Measurements from ENCODE around the gene DYNC1H1. TPM values are rescaled to one million over a fixed set of nuclear protein-coding genes. Genes with fewer than 3 reads are reported as not detected.
A peak's percentile ranks its signal among the peaks of the same experiment; 100 is the strongest.

The DYNC1H1 gene
- total RNA-seq, result 342 and 405 TPM in 2 replicates
- 141 and 164 TPM in 2 replicates for polyA plus RNA-seq

GRCh38 chr14:101964297-101965180, at the start of gene DYNC1H1:
Gene DYNC1H1, plus strand, starts transcription at chr14:101964573. Its CDS starts 119 bp downstream, at chr14:101964692.
- H3K9me2 ChIP-seq (replicated peaks; ENCODE audit: insufficient read depth), result no peaks in the 10 kb centered on the region
- peak within 1 kb of the TSS; percentile 85 for H2AFZ ChIP-seq
- no peak for TF ChIP-seq CTCF (IDR thresholded peaks at IDR 0.05; ENCODE audit: poor library complexity)
- no peak for TF ChIP-seq EZH2phosphoT487 (IDR thresholded peaks at IDR 0.05; ENCODE audit: low read depth, severe bottlenecking, unreplicated experiment)
- no peak for TF ChIP-seq EZH2 (IDR thresholded peaks at IDR 0.05; ENCODE audit: borderline replicate concordance)
- peak within 1 kb of the TSS; percentile 76 for H3K4me2 ChIP-seq
- WGBS (ENCODE audit: low lambda C conversion rate, missing lambda C conversion rate), result under 1% methylated on average over 76 of the region's 115 CpGs
- H3K27ac ChIP-seq, result peak within 1 kb of the TSS; percentile 98
- H3K4me3 ChIP-seq, result peak within 1 kb of the TSS; percentile 99
- peaks cover 51% of the 10 kb centered on the region for H3K79me2 ChIP-seq
- peak; percentile 98 for DNase-seq (ENCODE audit: low spot score)
- H4K20me1 ChIP-seq (ENCODE audit: insufficient read depth, poor library complexity, severe bottlenecking), result peaks cover 33% of the 10 kb centered on the region
- no peaks in the 10 kb centered on the region for H3K27me3 ChIP-seq
- no peaks in the 10 kb centered on the region for H3K9me3 ChIP-seq (ENCODE audit: low read depth)
- H3K4me1 ChIP-seq (ENCODE audit: insufficient read depth), result peaks cover 9% of the 10 kb centered on the region
- no peaks in the 10 kb centered on the region for H3K36me3 ChIP-seq (replicated peaks; ENCODE audit: insufficient read depth, low read depth)

- TF ChIP-seq EZH2 (IDR thresholded peaks at IDR 0.05; ENCODE audit: borderline replicate concordance) (no peak), CTCF (IDR thresholded peaks at IDR 0.05; ENCODE audit: poor library complexity) (no peak)
- 94% methylated on average over 19 of the region's 23 CpGs for WGBS (ENCODE audit: low lambda C conversion rate, missing lambda C conversion rate)
- H3K27me3 ChIP-seq, result no peaks in the 10 kb centered on the region
- H3K79me2 ChIP-seq, result no peaks in the 10 kb centered on the region
- no peak overlapping the region for H3K4me2 ChIP-seq
- H3K9me3 ChIP-seq (ENCODE audit: low read depth), result no peaks in the 10 kb centered on the region
- H3K36me3 ChIP-seq (replicated peaks; ENCODE audit: insufficient read depth, low read depth), result no peaks in the 10 kb centered on the region
- H3K4me3 ChIP-seq, result no peak overlapping the region
- H2AFZ ChIP-seq, result no peak overlapping the region
- H4K20me1 ChIP-seq (ENCODE audit: insufficient read depth, poor library complexity, severe bottlenecking), result no peaks in the 10 kb centered on the region
- no peak for DNase-seq (ENCODE audit: low spot score)
- H3K4me1 ChIP-seq (ENCODE audit: insufficient read depth), result no peaks in the 10 kb centered on the region
- no peaks in the 10 kb centered on the region for H3K9me2 ChIP-seq (replicated peaks; ENCODE audit: insufficient read depth)
- H3K27ac ChIP-seq, result no peak overlapping the region
These were observed 48.2 kb upstream of the DYNC1H1 start for GRCh38 chr14:101915871-101916815.

- no peaks in the 10 kb centered on the region for H3K9me3 ChIP-seq (ENCODE audit: low read depth)
- no peak overlapping the region for H3K4me3 ChIP-seq
- no peaks in the 10 kb centered on the region for H4K20me1 ChIP-seq (ENCODE audit: insufficient read depth, poor library complexity, severe bottlenecking)
- H3K36me3 ChIP-seq (replicated peaks; ENCODE audit: insufficient read depth, low read depth), result no peaks in the 10 kb centered on the region
- H3K27ac ChIP-seq, result no peak overlapping the region
- no peak overlapping the region for H3K4me2 ChIP-seq
- H3K79me2 ChIP-seq, result no peaks in the 10 kb centered on the region
- no peaks in the 10 kb centered on the region for H3K27me3 ChIP-seq
- H2AFZ ChIP-seq, result no peak overlapping the region
- H3K4me1 ChIP-seq (ENCODE audit: insufficient read depth), result no peaks in the 10 kb centered on the region
- WGBS (ENCODE audit: low lambda C conversion rate, missing lambda C conversion rate), result 89% methylated on average over 18 of the region's 18 CpGs
- TF ChIP-seq EZH2 (IDR thresholded peaks at IDR 0.05; ENCODE audit: borderline replicate concordance) (no peak), CTCF (IDR thresholded peaks at IDR 0.05; ENCODE audit: poor library complexity) (no peak), EZH2phosphoT487 (IDR thresholded peaks at IDR 0.05; ENCODE audit: low read depth, severe bottlenecking, unreplicated experiment) (no peak)
- H3K9me2 ChIP-seq (replicated peaks; ENCODE audit: insufficient read depth), result no peaks in the 10 kb centered on the region
- DNase-seq (ENCODE audit: low spot score), result no peak
These were observed 47.5 kb upstream of the DYNC1H1 start for GRCh38 chr14:101916816-101917412.

Measured in hepatocyte (in vitro differentiated cells).